Measurements from ENCODE around the gene MROH7. TPM values are rescaled to one million over a fixed set of nuclear protein-coding genes. Genes with fewer than 3 reads are reported as not detected.

Gene MROH7
- total RNA-seq, 1 experiment from 2014 or later = not detected

- DNase-seq (no peak), ATAC-seq (no peak)
- BruUV-seq (replicated peaks) = no TSS peak
- Histone ChIP-seq H4K20me1 (ENCODE audit: low read length) (no peaks in the 10 kb centered on the region), H3K27ac (ENCODE audit: low read length) (no peak overlapping the region), H3K79me2 (ENCODE audit: low read length) (no peaks in the 10 kb centered on the region), H3K4me2 (ENCODE audit: low read length) (no peak overlapping the region), H3K4me1 (ENCODE audit: insufficient read depth, low read length) (no peaks in the 10 kb centered on the region), H2AFZ (ENCODE audit: low read length) (no peak overlapping the region), H3K9ac (ENCODE audit: low read length) (no peak overlapping the region), H3K27me3 (ENCODE audit: low read length) (peaks cover 20% of the 10 kb centered on the region; the same call in 1 of the 2 replicates), H3K9me2 (replicated peaks; ENCODE audit: low read length) (no peaks in the 10 kb centered on the region), H3K4me3 (ENCODE audit: low read length) (no peak overlapping the region), H3K9me3 (ENCODE audit: low read length) (no peaks in the 10 kb centered on the region), H3K36me3 (ENCODE audit: low read depth, low read length) (no peaks in the 10 kb centered on the region), H3F3A (ENCODE audit: low read length, unreplicated experiment) (no peaks in the 10 kb centered on the region)
- POLR2A ChIA-PET (ENCODE audit: unreplicated experiment) = no interaction called here
- CTCF ChIA-PET = no interaction called here
- intact Hi-C loops (cut with micrococcal nuclease) = no loop called here
- no peak for TF ChIP-seq CTCF (conservative IDR thresholded peaks at IDR 0.05; ENCODE audit: low read depth, low read length)
Measured at GRCh38 chr1:54706419-54706818, 64.8 kb downstream of the MROH7 start.

- H3K9ac ChIP-seq (ENCODE audit: low read length) = no peak overlapping the region
- H3K4me1 ChIP-seq (ENCODE audit: insufficient read depth, low read length) = no peaks in the 10 kb centered on the region
- no peak for DNase-seq
- no peak for TF ChIP-seq EZH2 (IDR thresholded peaks at IDR 0.05; ENCODE audit: low read length, unreplicated experiment)
- TF ChIP-seq CTCF (conservative IDR thresholded peaks at IDR 0.05; ENCODE audit: low read depth, low read length) = no peak
- no peak for TF ChIP-seq EZH2phosphoT487 (IDR thresholded peaks at IDR 0.05; ENCODE audit: borderline replicate concordance, low read length)
- H4K20me1 ChIP-seq (ENCODE audit: low read length) = no peaks in the 10 kb centered on the region
- H3K27me3 ChIP-seq (ENCODE audit: low read length) = peaks cover 2% of the 10 kb centered on the region; the same call in 1 of the 2 replicates
- intact Hi-C loops (cut with micrococcal nuclease) = no loop called here
- no peak overlapping the region for H3K27ac ChIP-seq (ENCODE audit: low read length)
- no peak overlapping the region for H3K4me2 ChIP-seq (ENCODE audit: low read length)
- H2AFZ ChIP-seq (ENCODE audit: low read length) = no peak overlapping the region
- no peak overlapping the region for H3K4me3 ChIP-seq (ENCODE audit: low read length)
- H3K9me2 ChIP-seq (replicated peaks; ENCODE audit: low read length) = no peaks in the 10 kb centered on the region
- no peaks in the 10 kb centered on the region for H3K36me3 ChIP-seq (ENCODE audit: low read depth, low read length)
- H3F3A ChIP-seq (ENCODE audit: low read length, unreplicated experiment) = no peaks in the 10 kb centered on the region
- ChIA-PET CTCF (no interaction called here), POLR2A (ENCODE audit: unreplicated experiment) (no interaction called here)
- no peaks in the 10 kb centered on the region for H3K9me3 ChIP-seq (ENCODE audit: low read length)
- H3K79me2 ChIP-seq (ENCODE audit: low read length) = no peaks in the 10 kb centered on the region
- no peak for ATAC-seq
- BruUV-seq (replicated peaks) = no TSS peak
Measured at GRCh38 chr1:54708385-54708784, 66.8 kb downstream of the MROH7 start.

- Histone ChIP-seq H3K79me2 (ENCODE audit: low read length) (no peaks in the 10 kb centered on the region), H3K9me3 (ENCODE audit: low read length) (no peaks in the 10 kb centered on the region), H3K9ac (ENCODE audit: low read length) (no peak overlapping the region), H3K4me2 (ENCODE audit: low read length) (no peak overlapping the region), H3K4me3 (ENCODE audit: low read length) (no peak overlapping the region), H2AFZ (ENCODE audit: low read length) (no peak overlapping the region), H3K9me2 (replicated peaks; ENCODE audit: low read length) (no peaks in the 10 kb centered on the region), H3F3A (ENCODE audit: low read length, unreplicated experiment) (no peaks in the 10 kb centered on the region), H4K20me1 (ENCODE audit: low read length) (no peaks in the 10 kb centered on the region), H3K4me1 (ENCODE audit: insufficient read depth, low read length) (no peaks in the 10 kb centered on the region), H3K36me3 (ENCODE audit: low read depth, low read length) (no peaks in the 10 kb centered on the region), H3K27me3 (ENCODE audit: low read length) (no peaks in the 10 kb centered on the region), H3K27ac (ENCODE audit: low read length) (no peak overlapping the region)
- DNase-seq = no peak
- TF ChIP-seq CTCF (conservative IDR thresholded peaks at IDR 0.05; ENCODE audit: low read depth, low read length) (no peak), EZH2 (IDR thresholded peaks at IDR 0.05; ENCODE audit: low read length, unreplicated experiment) (no peak), EZH2phosphoT487 (IDR thresholded peaks at IDR 0.05; ENCODE audit: borderline replicate concordance, low read length) (no peak)
- no peak for ATAC-seq
- no TSS peak for BruUV-seq (replicated peaks)
- intact Hi-C loops (cut with micrococcal nuclease) = no loop called here
- POLR2A ChIA-PET (ENCODE audit: unreplicated experiment) = no interaction called here
- CTCF ChIA-PET = no interaction called here
Measured at GRCh38 chr1:54709547-54710292, 68.1 kb downstream of the MROH7 start.
